H9 (cell line): ENCODE data around the gene CST6. TPM values are rescaled to one million over a fixed set of nuclear protein-coding genes. Genes with fewer than 3 reads are reported as not detected.

Experiments used
- DNase-seq: peaks from one replicate; pipeline ENCODE4 v3.0.0-alpha.2; 2017
- H2AFZ ChIP-seq: one replicate; pipeline ENCODE4 v1.6.1; 2013; ENCODE audit warnings: mild to moderate bottlenecking, low read length, control low read depth, moderate library complexity
- H2AK5ac ChIP-seq: 2 replicates; pipeline ENCODE4 v1.6.1; 2013; ENCODE audit warnings: low read length, control low read depth, mixed read lengths; ENCODE audit not compliant: insufficient read length
- H2BK120ac ChIP-seq: one replicate; pipeline ENCODE4 v1.6.1; 2013; ENCODE audit warnings: low read depth, mild to moderate bottlenecking, low read length, control low read depth, inconsistent platforms; ENCODE audit not compliant: poor library complexity, severe bottlenecking
- H2BK12ac ChIP-seq: 2 replicates; pipeline ENCODE4 v1.6.1; 2013; ENCODE audit warnings: low read length, control low read depth, mixed read lengths, low read depth; ENCODE audit not compliant: insufficient read length
- H2BK15ac ChIP-seq: 2 replicates; pipeline ENCODE4 v1.6.1; 2013; ENCODE audit warnings: low read depth, low read length, control low read depth
- H2BK20ac ChIP-seq: one replicate; pipeline ENCODE4 v1.6.1; 2013; ENCODE audit warnings: low read depth, mild to moderate bottlenecking, low read length, control low read depth, inconsistent platforms; ENCODE audit not compliant: poor library complexity, severe bottlenecking
- H2BK5ac ChIP-seq: 2 replicates; pipeline ENCODE4 v1.6.1; 2013; ENCODE audit warnings: low read length, control low read depth, mixed read lengths; ENCODE audit not compliant: insufficient read length
- H3K14ac ChIP-seq: 2 replicates; pipeline ENCODE4 v1.6.1; 2013; ENCODE audit warnings: low read length, control low read depth; ENCODE audit not compliant: insufficient read depth
- H3K18ac ChIP-seq: 2 replicates; pipeline ENCODE4 v1.6.1; 2013; ENCODE audit warnings: low read depth, mild to moderate bottlenecking, mixed read lengths, low read length, control low read depth; ENCODE audit not compliant: insufficient read length
- H3K23ac ChIP-seq: 2 replicates; pipeline ENCODE4 v1.6.1; 2013; ENCODE audit warnings: low read length, control low read depth, mixed read lengths, low read depth; ENCODE audit not compliant: insufficient read length
- H3K23me2 ChIP-seq: 2 replicates; pipeline ENCODE4 v1.6.1; 2013; ENCODE audit warnings: low read depth, mild to moderate bottlenecking, mixed read lengths, low read length, control low read depth; ENCODE audit not compliant: insufficient read length, poor library complexity, severe bottlenecking
- H3K27ac ChIP-seq: 2 replicates; pipeline ENCODE4 v1.5.1; 2013; ENCODE audit warnings: low read length, control low read depth, mixed read lengths, low read depth; ENCODE audit not compliant: insufficient read length
- H3K27me3 ChIP-seq: 2 replicates; pipeline ENCODE4 v1.6.1; 2013; ENCODE audit warnings: low read length, control low read depth, inconsistent platforms; ENCODE audit not compliant: insufficient read depth
- H3K4ac ChIP-seq: 2 replicates; pipeline ENCODE4 v1.6.1; 2013; ENCODE audit warnings: low read depth, mild to moderate bottlenecking, control low read depth, inconsistent platforms, low read length, moderate library complexity
- H3K4me1 ChIP-seq: 2 replicates; pipeline ENCODE4 v1.6.1; 2013; ENCODE audit warnings: low read length, control low read depth, inconsistent platforms; ENCODE audit not compliant: insufficient read depth
- H3K4me2 ChIP-seq: 2 replicates; pipeline ENCODE4 v1.6.1; 2013; ENCODE audit warnings: low read length, control low read depth, mixed read lengths; ENCODE audit not compliant: insufficient read length, insufficient read depth
- H3K56ac ChIP-seq: 2 replicates; pipeline ENCODE4 v1.6.1; 2013; ENCODE audit warnings: low read depth, mild to moderate bottlenecking, mixed read lengths, low read length, control low read depth; ENCODE audit not compliant: insufficient read length
- H3K79me1 ChIP-seq: 2 replicates; pipeline ENCODE4 v1.6.1; 2013; ENCODE audit warnings: low read depth, mild to moderate bottlenecking, moderate library complexity, low read length, control low read depth, inconsistent platforms; ENCODE audit not compliant: insufficient read depth, poor library complexity, severe bottlenecking
- H3K79me2 ChIP-seq: 2 replicates; pipeline ENCODE4 v1.6.1; 2013; ENCODE audit warnings: low read length, control low read depth, inconsistent platforms; ENCODE audit not compliant: insufficient read depth
- H3K9ac ChIP-seq: 2 replicates; pipeline ENCODE4 v1.6.1; 2013; ENCODE audit warnings: low read length, control low read depth, mixed read lengths; ENCODE audit not compliant: insufficient read length; ENCODE audit errors: extremely low read depth
- H3K9me3 ChIP-seq: one replicate; pipeline ENCODE4 v1.6.1; 2013; ENCODE audit warnings: low read depth, low read length, inconsistent platforms; ENCODE audit not compliant: control insufficient read depth
- H3T11ph ChIP-seq: one replicate; pipeline ENCODE4 v1.6.1; 2013; ENCODE audit warnings: mild to moderate bottlenecking, low read length, control low read depth, inconsistent platforms
- H4K20me1 ChIP-seq: one replicate; pipeline ENCODE4 v1.6.1; 2013; ENCODE audit not compliant: control insufficient read depth, insufficient read length, insufficient read depth
- H4K5ac ChIP-seq: 2 replicates; pipeline ENCODE4 v1.6.1; 2013; ENCODE audit warnings: low read depth, mild to moderate bottlenecking, mixed read lengths, low read length, control low read depth; ENCODE audit not compliant: insufficient read length
- H4K8ac ChIP-seq: replicated peaks from 2 replicates; pipeline ENCODE4 v1.6.1; 2013; ENCODE audit warnings: low read length, control low read depth, mixed read lengths, low read depth; ENCODE audit not compliant: insufficient read length
- H4K91ac ChIP-seq: 2 replicates; pipeline ENCODE4 v1.6.1; 2013; ENCODE audit warnings: low read depth, mild to moderate bottlenecking, moderate library complexity, mixed read lengths, low read length, control low read depth; ENCODE audit not compliant: insufficient read length
- H3K27ac Mint-ChIP-seq, 3 experiments: 2 replicates in 2 of 3; 3 replicates in 1 of 3; pipeline ENCODE4 v1.8.0; 2020 to 2021; ENCODE audit warnings: mixed read lengths in 3 of 3, mild to moderate bottlenecking in 1 of 3, moderate library complexity in 1 of 3
- H3K27me3 Mint-ChIP-seq: 2 replicates; pipeline ENCODE4 v1.8.0; 2021; ENCODE audit warnings: low read depth, mild to moderate bottlenecking, moderate library complexity, mixed read lengths
- H3K36me3 Mint-ChIP-seq, 3 experiments: 2 replicates in 2 of 3; 3 replicates in 1 of 3; pipeline ENCODE4 v1.8.0; 2020 to 2021; ENCODE audit warnings: low read depth in 3 of 3, mixed read lengths in 3 of 3; ENCODE audit not compliant: insufficient read depth in 1 of 3
- H3K4me1 Mint-ChIP-seq, 2 experiments: 2 replicates each; pipeline ENCODE4 v1.8.0; 2020; ENCODE audit warnings: mixed read lengths in 2 of 2
- H3K4me3 Mint-ChIP-seq, 2 experiments: 2 replicates in 1 of 2; 3 replicates in 1 of 2; pipeline ENCODE4 v1.8.0; 2020 to 2021; ENCODE audit warnings: mild to moderate bottlenecking in 2 of 2, mixed read lengths in 2 of 2, moderate library complexity in 1 of 2
- H3K9me3 Mint-ChIP-seq, 2 experiments: 2 replicates in 1 of 2; 3 replicates in 1 of 2; pipeline ENCODE4 v1.8.0; 2020; ENCODE audit warnings: mild to moderate bottlenecking in 2 of 2, mixed read lengths in 2 of 2, moderate library complexity in 1 of 2
- WGBS: extraction: QIAGEN DNeasy Blood & Tissue Kit; methylation state at CpG from one replicate; pipeline ENCODE4 v1.1.7; 2013; ENCODE audit warnings: missing lambda C conversion rate, low lambda C conversion rate, mixed read lengths; ENCODE audit not compliant: insufficient read length; ENCODE audit errors: extremely low coverage; 5-methylcytosine and 5-hydroxymethylcytosine counted together
- total RNA-seq: library from RNA; stranded (reverse); gene quantifications from 2 replicates; pipeline ENCODE4 v1.2.1, GENCODE V29; 2021
- TF ChIP-seq, protein P1 (sequence below): fragments of 200-600 bp; sonication (generic); conservative IDR thresholded peaks from 3 replicates; pipeline ENCODE4 v1.8.0; 2021; ENCODE audit warnings: antibody characterized with exemption, mild to moderate bottlenecking

CST6 gene
- total RNA-seq, 1 experiment from 2014 or later: not detected

GRCh38 chr11:66026017-66026529 is 14.3 kb downstream of the CST6 start, which contains the start of gene CATSPER1:
CATSPER1 (minus strand) TSS chr11:66026479; CDS start chr11:66026379, 100 bp downstream.
- Histone ChIP-seq H3K27me3 (no peaks in the 10 kb centered on the region; the same call in 1 of the 2 replicates), H4K91ac (no peak within 1 kb of the TSS), H4K8ac (no peak within 1 kb of the TSS), H2BK5ac (no peak within 1 kb of the TSS), H4K20me1 (no peaks in the 10 kb centered on the region), H2AK5ac (no peak within 1 kb of the TSS), H3K9me3 (no peaks in the 10 kb centered on the region), H3K4me2 (no peak within 1 kb of the TSS), H3T11ph (no peak within 1 kb of the TSS), H3K56ac (no peak within 1 kb of the TSS), H2BK12ac (no peak within 1 kb of the TSS), H4K5ac (no peak within 1 kb of the TSS), H3K79me1 (no peaks in the 10 kb centered on the region), H3K14ac (no peak within 1 kb of the TSS), H3K4ac (no peak within 1 kb of the TSS), H3K18ac (no peak within 1 kb of the TSS), H3K4me1 (no peaks in the 10 kb centered on the region), H3K79me2 (no peaks in the 10 kb centered on the region), H3K23me2 (no peaks in the 10 kb centered on the region), H2BK120ac (no peak within 1 kb of the TSS), H2BK20ac (no peak within 1 kb of the TSS), H3K27ac (no peak within 1 kb of the TSS), H3K23ac (no peak within 1 kb of the TSS), H2BK15ac (no peak within 1 kb of the TSS; the same call in 1 of the 2 replicates), H2AFZ (no peak within 1 kb of the TSS), H3K9ac (no peak within 1 kb of the TSS)
- no CpG with 5 or more reads among the region's 18 CpGs for WGBS
- Mint-ChIP-seq H3K4me3 (no peak within 1 kb of the TSS; a peak in 1 of 5 replicates), H3K4me1 (peaks cover 0 to 3% of the 10 kb centered on the region in 2 experiments; a peak in 3 of 4 replicates), H3K36me3 (no peaks in the 10 kb centered on the region), H3K27ac (no peak within 1 kb of the TSS; a peak in 1 of 7 replicates), H3K27me3 (peaks cover 51% of the 10 kb centered on the region), H3K9me3 (no peaks in the 10 kb centered on the region; a peak in 1 of 5 replicates)
- TF ChIP-seq, protein P1, sequence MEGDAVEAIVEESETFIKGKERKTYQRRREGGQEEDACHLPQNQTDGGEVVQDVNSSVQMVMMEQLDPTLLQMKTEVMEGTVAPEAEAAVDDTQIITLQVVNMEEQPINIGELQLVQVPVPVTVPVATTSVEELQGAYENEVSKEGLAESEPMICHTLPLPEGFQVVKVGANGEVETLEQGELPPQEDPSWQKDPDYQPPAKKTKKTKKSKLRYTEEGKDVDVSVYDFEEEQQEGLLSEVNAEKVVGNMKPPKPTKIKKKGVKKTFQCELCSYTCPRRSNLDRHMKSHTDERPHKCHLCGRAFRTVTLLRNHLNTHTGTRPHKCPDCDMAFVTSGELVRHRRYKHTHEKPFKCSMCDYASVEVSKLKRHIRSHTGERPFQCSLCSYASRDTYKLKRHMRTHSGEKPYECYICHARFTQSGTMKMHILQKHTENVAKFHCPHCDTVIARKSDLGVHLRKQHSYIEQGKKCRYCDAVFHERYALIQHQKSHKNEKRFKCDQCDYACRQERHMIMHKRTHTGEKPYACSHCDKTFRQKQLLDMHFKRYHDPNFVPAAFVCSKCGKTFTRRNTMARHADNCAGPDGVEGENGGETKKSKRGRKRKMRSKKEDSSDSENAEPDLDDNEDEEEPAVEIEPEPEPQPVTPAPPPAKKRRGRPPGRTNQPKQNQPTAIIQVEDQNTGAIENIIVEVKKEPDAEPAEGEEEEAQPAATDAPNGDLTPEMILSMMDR: no peak
- no peak for DNase-seq
